ENCODE data around the gene AMBRA1. TPM values are rescaled to one million over a fixed set of nuclear protein-coding genes. Genes with fewer than 3 reads are reported as not detected.

AMBRA1 gene
- total RNA-seq, 6 experiments from 2014 or later, result 23.2 to 25.9 (median 24.4) TPM

DNA sequence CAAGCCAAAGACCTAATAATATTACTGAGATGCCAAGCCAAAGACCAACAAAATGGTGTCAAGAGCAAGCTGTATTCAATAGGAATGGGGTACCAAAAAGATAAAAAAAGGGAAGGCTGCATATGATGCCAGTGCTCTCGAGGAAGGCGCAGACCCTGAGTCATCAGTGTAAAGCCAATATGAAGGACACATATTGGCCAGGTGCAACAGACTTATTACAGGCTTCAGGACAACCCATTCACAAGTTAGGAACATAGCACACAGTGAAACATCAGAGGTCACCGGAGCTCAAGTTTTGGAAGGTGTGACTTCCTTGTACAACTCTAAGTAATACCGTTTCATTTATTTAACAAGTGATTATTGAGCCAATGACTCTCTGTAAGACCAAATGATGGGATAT lies 58.1 kb downstream of the AMBRA1 start:
- Mint-ChIP-seq H3K4me1 (ENCODE audit: low read depth) (peaks cover 17% of the 10 kb centered on the region), H3K27ac (no peak overlapping the region), H3K36me3 (ENCODE audit: low read depth) (no peaks in the 10 kb centered on the region), H3K9me3 (no peaks in the 10 kb centered on the region), H3K27me3 (ENCODE audit: insufficient read depth) (peaks cover 1% of the 10 kb centered on the region; the same call in 1 of the 2 replicates), H3K4me3 (no peak overlapping the region)
- DNase-seq, result no peak
- TF ChIP-seq CTCF (IDR thresholded peaks at IDR 0.05), result no peak

GRCh38 chr11:46534711-46535110 lies 59.1 kb downstream of the AMBRA1 start:
- H3K4me3 Mint-ChIP-seq, result no peak overlapping the region
- peaks cover 23% of the 10 kb centered on the region for H3K4me1 Mint-ChIP-seq (ENCODE audit: low read depth)
- H3K36me3 Mint-ChIP-seq (ENCODE audit: low read depth), result no peaks in the 10 kb centered on the region
- TF ChIP-seq CTCF (IDR thresholded peaks at IDR 0.05), result no peak
- no peak for DNase-seq
- peaks cover 1% of the 10 kb centered on the region; the same call in 1 of the 2 replicates for H3K27me3 Mint-ChIP-seq (ENCODE audit: insufficient read depth)
- no peaks in the 10 kb centered on the region for H3K9me3 Mint-ChIP-seq
- no peak overlapping the region for H3K27ac Mint-ChIP-seq

DNA sequence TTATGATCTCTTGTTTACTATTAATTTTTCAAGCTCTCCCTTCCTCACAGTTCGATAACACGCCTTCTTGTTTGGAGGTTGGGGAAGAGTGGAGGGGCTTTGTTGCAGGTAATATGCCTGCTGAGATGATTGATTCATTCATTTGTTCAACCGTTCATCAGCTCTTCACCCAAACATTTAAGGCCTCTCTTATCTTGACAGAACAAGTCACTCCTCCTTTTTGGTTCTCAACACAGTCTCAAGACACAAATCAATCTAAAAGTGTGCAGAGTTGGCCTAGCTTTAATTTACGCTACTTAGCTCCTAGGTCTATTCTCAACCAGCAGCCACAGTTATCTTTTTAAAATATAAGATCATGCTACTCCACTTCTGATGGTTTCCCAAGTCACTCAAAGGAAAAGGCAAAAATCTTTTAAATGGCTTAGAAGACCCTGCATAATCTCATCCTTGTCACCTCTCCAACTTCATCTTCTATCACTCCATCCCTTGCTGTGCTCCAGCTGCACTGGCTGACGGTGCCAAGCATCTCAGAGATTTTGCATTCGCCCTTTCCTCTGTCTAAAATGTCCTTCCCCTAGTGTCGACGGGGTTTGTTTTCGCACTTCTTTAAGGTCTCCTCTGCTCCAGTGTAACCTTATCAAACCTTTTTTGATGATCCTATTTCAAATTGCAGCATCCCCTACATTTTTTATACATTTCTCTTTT lies 60.3 kb downstream of the AMBRA1 start:
- H3K4me3 Mint-ChIP-seq, result no peak overlapping the region
- H3K27ac Mint-ChIP-seq, result no peak overlapping the region
- no peaks in the 10 kb centered on the region for H3K9me3 Mint-ChIP-seq
- TF ChIP-seq CTCF (IDR thresholded peaks at IDR 0.05), result no peak
- peaks cover 23% of the 10 kb centered on the region for H3K4me1 Mint-ChIP-seq (ENCODE audit: low read depth)
- H3K27me3 Mint-ChIP-seq (ENCODE audit: insufficient read depth), result peaks cover 4% of the 10 kb centered on the region; the same call in 1 of the 2 replicates
- DNase-seq, result no peak
- no peaks in the 10 kb centered on the region for H3K36me3 Mint-ChIP-seq (ENCODE audit: low read depth)

DNA sequence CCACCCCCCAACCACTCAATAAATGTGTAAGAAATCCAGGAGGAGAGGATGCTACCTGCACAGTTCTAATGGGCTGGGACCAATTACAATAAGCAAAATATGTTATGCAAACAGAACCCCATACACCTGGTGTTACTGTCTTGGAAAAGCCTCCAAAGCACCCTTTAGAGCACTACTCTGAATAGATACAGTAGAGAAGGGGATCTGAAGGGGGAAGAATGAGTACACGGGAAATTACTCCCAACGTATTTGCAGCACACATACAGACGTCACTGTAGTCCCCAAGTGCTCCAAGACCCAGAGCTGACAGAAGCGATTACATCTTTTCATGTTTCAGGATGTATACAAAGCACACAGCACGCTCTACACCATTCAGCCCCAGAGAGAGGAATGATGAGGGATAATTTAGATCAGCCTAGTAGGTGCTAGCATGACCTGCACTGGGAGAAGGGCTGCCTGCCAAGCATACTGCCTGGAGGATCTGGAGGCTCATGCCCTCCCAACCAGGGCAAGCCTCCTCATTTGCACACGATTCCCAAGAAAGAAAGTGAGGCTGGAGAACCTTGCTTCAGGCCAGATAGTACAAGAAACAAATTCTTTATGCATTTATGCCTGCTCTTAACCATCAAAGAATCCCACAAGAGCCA lies 63.8 kb downstream of the AMBRA1 start:
- H3K36me3 Mint-ChIP-seq (ENCODE audit: low read depth), result no peaks in the 10 kb centered on the region; the same call in 1 of the 2 replicates

More for the DNA sequence above, 63.8 kb downstream of the AMBRA1 start:
- no peak for DNase-seq
- Mint-ChIP-seq H3K9me3 (peaks cover 4% of the 10 kb centered on the region; the same call in 1 of the 2 replicates), H3K27me3 (ENCODE audit: insufficient read depth) (peaks cover 3% of the 10 kb centered on the region; the same call in 1 of the 2 replicates), H3K4me1 (ENCODE audit: low read depth) (peaks cover 10% of the 10 kb centered on the region; the same call in 1 of the 2 replicates), H3K4me3 (no peak overlapping the region), H3K27ac (no peak overlapping the region)
- no peak for TF ChIP-seq CTCF (IDR thresholded peaks at IDR 0.05)

Measured in HFFc6 (cell line).